Ammon's horn (tissue), 1 donor: ENCODE data around the gene RECQL5.

ENCODE experiments used
- DNase-seq: peaks from one replicate; pipeline ENCODE4 v3.0.0-alpha.2; 2016; ENCODE audit warnings: low spot score

Gene RECQL5

DNA sequence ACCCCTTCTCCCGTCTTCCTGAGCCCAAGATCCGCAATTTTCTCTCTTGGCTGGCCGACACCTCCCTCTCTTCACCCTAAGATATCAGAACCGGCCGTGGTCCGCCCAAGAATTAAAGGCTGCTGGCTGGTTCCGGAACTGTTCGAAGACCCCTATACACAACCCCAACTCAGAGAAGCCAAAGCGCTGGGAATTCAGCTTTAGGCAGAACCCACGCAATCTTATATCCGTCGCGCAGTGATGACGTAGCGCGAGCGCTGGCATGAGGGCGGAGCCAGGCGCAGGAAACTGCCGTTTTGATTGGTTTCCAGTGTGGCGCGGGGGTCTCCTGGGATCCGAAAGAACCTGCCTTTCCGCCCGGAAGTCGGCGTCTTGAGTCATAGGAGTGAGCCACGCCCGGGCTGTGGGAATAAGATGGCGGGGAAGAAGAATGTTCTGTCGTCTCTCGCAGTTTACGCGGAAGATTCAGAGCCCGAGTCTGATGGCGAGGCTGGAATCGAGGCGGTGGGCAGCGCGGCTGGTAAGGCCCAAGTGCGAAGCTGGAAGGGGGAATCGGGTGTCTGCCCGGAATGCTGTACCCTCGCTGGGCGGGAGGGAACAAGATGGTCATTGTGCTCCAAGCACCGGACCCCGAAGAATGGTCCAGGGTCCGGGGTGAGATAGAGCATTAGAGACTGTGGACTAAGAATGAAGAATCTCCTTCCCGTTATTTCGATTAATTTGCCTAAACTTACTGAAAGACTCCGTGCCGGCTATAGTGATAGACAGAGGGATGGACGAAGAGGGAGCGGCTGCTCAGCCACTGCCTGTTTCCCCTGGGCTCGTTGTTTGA is at the start of gene RECQL5, which contains the start of gene SAP30BP:
TSS of gene RECQL5 (minus strand) at position 196 of the 832 bp plus-strand sequence. CDS start 597 bp downstream, outside the sequence.
TSS of gene SAP30BP (plus strand) at position 380 of the 832 bp plus-strand sequence. CDS start at position 415, 35 bp downstream.
- peak; percentile 98 for DNase-seq

DNA sequence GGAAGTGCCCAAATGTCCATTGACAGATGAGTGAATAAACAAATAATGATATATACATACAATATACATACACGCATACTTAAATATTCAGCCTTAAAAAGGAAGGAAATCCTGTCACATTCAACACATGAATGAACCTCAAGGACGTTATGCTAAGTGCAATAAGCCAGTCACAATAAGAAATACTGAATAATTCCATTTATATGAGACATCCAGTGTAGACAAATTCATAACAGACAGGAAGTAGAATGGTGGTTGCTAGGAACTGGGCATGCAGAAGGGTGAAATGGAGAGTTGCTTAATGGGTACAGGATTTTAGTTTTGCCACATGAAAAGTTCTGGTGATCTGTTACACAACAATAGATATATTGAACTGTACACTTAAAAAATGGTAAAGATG is 45.5 kb upstream of the RECQL5 start:
- DNase-seq = no peak

DNA sequence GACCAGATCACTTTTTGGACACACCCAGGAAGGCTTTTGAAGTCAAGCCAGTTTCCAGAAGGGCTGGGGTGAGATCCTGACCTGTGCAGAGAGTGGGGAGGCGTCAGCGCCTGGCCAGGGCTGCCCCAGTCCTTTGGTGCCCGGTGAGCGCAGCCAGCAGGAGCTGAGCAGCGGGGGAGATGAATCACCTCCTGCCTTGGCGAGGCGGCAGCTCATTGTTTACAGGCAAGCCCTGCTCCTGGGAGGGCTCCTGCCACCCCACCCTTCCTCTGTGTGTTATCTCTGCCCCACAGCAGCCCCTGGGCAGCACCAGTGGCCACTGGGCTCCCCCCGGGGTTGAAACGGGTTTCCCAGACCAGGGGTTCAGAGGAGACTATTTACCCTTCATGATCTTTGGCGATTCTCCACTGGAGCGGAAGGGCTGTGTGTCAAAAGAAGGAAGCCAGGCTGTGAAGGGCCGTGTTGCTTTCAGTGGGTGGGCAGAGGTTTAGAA is 40.2 kb upstream of the RECQL5 start:
- no peak for DNase-seq

DNA sequence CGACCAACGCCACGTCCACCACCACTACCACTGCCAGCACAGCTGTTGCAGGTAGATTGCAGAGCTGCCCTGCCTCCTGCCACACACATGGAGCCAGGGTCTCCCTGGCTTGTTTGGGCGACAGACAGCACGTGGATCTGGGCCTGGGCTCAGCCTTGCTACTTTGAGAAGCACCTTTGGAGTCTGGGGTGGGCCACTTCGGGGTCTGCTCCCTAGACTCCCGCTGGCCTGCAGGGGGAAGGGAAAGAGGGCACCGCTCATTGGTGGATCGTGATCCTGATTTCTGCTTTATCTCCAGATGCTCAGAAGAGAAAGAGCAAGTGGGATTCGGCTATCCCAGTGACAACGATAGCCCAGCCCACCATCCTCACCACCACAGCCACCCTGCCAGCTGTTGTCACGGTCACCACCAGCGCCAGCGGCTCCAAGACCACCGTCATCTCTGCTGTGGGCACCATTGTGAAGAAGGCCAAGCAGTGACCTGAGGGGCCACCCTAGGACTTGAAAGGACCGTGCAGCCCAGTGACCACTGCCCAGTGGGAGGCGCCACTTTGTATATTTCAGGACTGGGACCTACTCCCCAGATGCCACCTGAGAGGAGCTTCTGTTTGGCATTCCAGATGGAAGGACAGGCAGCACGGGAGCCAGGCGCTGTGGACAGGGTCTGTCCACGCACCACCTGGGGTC is 39.2 kb upstream of the RECQL5 start:
- no peak for DNase-seq

DNA sequence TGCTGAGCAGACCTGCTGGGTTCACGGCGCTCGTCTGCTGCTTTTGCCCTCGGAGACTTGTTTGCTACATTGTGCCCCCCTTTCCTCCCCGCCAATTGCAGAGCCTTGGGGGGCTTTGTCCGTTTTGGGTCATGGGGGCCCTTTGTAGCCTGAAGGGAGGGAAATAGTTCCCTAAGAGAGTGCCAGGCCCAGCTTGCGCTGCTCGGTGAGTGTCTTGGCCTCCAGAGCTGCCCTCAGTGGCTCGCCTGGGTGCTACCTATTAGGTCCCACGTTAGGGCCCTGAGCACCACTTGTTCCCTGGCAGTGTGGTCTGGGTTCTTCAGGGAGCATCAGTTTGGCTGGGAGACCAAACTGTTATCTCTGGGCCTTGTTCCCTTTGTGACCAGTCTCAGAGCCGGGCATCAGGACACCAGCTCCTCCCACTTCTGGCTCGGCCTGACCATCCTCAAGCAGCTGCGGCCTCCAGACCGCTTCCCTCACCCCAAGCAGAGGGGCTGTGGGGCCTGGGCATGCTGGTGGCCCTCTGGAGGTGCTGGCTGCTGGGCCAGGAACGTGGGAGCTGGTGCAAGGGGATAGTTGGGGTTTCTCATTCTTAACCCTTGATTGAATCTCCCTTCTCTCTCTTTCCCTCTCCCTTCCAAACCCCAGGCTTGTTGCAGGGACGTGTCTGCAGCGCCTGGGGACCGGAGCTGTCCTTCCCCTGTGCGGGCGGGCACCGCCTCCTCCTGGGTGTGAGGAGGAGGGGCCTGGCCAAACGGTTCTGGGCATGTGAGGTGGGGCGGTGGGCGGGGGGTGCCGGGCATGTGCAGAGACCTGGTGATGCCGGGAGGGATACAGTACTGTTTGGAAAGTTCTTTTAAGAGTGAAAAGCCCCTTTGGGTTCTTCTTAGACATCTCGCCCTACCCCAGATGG is 38.3 kb upstream of the RECQL5 start:
- DNase-seq = peak; percentile 67

DNA sequence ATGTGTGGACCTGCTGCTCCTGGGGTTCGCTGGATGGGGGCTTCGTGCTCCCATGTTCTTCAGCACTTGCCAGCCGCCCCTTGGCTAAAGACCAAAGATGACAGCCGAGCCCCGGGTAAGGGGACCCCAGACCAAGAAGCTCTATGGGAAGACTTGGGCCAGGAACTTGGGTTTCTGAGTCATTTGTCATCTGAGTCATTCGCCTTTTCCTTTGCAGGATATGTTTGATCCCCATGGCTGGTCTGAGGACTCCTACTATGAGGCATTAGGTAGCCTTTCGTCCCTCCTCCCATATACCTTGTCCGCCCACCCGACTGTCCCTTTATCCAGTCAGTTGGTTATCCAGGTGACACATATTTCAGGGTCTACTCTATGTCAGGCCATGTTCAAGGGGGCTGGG is 36.6 kb upstream of the RECQL5 start:
- DNase-seq = no peak

DNA sequence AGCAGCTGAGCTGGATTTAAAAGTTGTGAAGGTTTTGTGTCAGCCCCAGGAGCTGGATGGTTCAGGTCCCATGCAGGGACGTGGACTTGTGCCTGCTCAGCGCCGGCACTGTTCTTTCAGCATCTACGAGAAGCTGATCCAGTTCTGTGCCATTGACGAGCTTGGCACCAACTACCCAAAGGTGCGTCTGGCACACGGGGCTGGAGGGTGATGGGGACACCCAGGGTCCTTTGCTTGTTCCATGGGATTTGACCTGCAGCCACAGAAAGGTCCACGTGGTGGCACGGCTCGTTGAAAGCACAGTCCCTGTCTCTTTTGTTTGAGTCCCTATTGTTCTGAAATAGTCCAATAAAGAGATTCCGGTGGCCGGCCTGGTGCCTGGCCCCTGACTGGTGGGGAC is 36.2 kb upstream of the RECQL5 start:
- DNase-seq = no peak

DNA sequence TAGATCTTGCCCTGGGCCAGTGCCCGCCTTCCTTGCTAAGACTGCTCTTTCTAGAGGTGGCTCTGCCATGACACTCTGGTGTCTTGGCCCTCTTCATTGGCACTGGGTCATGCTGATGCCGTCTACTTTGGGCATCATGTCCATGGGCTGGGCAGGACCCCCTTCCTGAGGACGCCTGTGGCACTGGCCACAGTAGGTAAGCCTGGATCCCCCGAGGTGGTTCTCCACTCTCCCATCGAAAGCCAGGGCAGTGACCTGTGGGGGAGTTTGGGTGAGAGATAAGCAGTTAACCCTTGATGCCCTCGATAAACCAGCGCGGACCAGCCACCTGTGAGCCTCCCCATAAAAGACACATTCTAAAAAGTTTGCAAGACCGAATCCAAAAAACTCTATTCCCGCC is 34.3 kb upstream of the RECQL5 start:
- no peak for DNase-seq

DNA sequence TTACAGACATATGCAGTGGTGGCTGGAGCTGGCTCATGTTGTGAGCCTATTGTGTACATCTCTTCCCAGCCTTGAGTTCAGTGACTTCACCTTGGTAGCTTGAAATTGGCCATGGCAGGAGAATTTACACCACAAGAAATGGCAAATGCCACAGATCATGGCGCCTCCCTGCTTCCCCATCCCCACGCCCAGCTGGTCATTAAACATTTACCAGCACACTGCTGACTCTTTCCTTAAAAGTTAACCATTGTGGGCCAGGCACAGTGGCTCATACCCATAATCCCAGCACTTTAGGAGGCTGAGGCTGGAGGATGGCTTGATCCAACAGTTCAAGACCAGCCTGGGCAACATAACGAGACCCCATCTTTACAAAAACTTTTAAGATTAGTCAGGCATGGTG is 31.7 kb upstream of the RECQL5 start:
- DNase-seq = no peak

DNA sequence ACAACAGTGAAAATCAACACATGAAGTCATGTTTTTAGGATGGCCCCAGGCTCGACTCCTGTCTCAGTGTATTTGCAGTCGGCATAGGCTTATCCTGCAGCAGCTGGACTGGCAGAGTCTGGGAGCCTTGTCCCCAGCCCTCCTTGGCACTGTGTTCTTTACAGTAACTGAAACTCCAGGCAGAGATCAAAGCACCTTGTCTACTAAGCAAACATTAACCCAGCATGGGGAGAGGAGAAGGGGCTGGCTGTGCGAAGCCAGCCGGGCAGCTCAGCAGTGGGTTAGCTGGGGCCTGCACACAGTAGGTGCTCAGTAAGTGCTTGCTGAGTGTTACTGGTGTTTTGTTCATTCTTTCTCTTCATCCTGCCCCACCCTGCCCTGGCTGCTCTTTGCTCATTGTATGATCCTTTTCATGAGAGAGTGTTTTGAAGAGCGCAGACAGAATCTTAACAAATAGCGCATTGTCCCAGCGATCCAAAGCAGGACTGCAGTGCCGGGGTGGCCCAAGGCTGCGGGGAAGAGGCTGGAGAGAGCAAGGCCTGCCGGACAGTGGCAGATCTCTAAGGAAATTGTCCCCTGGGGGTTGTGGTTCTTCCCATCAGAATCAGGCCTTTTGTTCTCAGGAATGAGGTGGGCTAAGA is 30.8 kb upstream of the RECQL5 start:
- peak; percentile 95 for DNase-seq

DNA sequence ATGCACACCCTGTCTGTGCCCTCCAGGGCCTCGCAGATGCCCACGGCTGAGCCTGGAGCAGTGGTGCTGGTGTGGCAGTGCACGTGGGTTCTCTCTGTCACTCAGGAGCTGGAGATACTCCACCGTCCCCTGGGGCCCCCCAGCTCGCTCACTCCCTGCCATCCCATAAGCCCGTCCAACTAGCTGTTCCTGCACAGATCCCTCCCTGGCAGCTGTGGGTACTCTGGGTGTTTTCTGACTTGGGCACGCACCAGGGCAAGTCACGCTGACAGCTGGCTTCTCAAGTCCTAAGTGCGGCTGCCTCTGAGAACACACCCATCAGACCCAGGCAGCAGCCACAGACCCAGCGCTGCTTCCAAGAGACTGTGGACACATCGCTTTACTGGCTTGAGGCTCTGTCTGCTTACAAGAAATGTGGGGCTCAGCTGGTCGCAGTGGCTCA is 28.9 kb upstream of the RECQL5 start:
- DNase-seq = peak; percentile 77

DNA sequence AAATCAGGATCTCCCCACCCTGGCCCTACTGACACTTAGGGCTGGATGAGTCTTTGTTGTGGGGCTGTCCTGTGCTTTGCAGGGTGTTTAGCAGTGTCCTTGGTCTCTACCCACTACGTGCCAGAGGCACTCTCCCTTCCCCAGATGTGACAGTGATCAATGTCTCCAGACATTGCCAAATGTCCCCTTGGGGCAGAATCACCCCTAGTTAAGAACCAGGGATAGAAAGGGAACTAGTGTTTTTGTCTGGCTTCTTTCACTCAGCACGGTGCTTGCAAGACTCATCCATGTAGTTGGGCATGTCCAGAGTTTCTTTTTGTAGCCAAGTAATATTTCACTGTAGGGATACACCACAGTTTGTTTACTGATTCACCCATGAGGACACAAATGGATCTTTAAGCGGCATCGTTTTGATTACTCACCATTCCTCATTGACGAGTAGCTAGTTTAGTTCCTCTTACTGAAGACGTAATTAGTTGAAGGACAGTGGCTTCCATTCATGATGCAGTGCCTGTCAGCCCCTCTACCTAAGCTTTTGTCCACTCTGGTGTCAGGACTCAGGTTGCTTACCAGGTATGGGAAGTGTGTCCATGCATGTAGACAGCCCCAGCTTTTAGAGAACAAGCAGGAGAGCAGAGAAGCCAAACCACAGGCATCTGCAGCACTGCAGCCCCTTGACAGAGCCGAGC is 28.3 kb upstream of the RECQL5 start:
- no peak for DNase-seq

DNA sequence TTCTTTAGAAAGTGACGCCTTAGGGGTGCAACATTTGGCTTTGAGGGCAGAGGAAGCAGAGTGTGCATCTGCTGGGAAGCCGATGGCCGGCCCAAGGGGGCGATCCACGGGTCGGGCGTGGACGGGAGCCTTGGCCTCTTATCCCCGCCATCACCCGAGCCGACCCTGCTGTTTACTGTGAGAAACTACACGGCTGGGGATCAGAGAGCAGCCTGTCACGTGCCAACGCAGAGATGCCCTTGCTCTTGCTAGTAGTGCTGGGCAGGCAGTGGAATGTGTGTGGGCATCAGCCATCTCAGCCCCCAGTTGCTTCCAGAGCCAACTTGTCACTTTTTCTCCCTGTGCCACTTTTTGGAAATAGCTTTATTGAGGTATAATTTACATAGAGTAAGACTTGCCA is 27.6 kb upstream of the RECQL5 start:
- peak; percentile 63 for DNase-seq

DNA sequence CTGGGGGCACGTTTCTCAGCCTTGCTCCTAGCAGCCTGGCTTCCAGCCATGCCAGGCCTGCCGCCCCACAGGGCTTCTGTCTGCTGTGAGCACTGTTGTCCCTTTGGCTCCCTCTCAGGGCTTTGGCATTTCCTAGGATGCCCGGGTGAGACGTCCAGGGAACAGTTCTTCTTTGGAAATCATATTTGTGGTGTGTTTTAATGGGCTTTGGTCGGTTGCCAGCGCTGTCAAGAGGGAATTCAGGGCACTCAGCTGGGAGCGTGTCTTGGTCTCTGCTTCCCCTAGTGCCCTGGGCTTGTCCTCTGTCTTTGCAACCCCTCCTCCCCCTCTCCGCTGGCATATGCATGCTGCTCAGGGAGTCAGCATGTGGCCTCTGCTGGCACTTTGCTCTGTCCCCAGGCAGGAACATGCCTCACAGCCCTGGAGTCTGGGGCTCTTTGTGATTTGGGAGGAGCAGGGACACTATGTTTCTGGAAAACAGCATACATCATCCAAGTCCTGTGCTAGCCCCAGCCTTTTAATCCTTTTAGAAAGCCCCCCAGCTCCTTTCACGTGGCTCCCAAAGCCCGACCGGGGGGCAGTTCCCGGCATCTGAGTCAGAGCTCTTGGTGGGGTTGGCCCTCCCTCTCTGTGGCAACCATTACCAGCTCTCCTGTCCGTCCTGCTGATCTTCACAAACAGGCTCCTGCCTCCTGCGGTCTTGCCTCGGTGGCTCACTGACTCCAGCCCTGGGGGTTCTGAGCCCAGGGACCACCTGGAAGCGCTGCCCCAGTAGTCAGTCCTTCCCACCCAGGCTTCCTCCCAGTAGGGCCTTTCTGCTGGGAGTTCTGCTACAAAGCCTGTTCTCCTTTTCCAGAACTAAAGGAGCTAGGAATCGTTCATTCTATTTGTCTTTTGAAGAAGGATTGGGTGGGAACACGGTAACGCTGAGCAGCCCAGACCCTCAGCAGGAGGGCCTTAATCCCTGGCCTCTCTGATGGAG is 26.8 kb upstream of the RECQL5 start:
- DNase-seq = peak; percentile 98

DNA sequence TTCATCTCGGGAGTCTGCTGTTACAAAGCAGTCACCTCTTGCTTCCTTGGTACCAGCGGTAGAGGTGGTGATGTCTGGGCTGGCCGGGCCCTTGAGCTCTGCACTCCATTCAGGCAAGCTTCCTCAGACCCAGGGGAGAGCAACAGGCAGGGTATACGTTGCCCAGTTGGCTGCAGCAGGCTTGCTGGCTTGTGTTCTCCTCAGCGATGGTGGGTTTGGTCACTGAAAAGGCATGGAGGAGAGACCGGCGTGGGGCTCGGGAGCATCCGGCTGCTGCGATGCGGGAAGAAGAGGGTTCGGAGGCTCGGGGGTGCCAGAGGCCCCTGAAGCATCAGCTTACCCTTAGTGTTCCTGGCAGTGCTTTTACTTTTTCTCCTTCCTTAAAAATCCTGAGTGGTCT is 26.0 kb upstream of the RECQL5 start:
- no peak for DNase-seq

DNA sequence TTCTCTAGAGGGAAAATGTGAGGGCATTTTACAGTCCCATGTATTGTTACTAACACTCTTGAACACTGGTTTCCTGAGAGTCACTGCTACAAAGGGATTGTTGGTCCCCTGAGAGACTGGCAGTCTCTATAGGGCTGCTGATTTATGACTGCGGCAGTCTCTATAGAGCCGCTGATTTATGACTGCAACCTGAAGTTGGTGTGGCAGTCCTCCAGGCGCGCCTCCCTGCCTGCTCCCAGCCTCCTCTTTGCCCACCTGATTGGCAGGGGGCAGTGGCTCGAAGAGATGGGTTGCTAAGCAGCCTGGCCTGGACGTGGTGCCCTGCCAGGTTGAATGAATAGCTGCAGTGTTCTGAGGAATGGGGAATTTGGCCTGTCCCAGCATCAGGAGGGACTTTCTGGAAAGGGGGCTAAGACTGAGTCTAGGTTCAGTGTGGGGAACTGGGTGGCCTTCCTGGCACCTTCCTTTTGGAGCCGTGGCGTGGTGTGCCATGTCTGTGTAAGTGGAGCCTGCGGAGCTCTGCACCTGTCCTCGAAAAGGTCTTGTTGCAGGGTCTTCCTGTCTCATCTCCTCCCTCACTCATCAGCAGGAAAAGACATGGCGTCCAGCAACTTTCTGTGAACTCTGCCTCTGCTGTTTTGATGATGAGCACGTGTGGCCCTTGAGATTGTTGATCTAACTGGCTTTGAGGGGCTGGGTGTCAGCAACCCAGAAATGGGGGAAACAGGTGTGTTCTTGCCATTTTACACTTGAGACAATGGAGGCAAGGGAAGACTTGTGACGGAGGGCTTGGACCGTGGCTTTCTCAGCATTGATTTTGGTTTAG is 25.1 kb upstream of the RECQL5 start:
- DNase-seq = peak; percentile 88

DNA sequence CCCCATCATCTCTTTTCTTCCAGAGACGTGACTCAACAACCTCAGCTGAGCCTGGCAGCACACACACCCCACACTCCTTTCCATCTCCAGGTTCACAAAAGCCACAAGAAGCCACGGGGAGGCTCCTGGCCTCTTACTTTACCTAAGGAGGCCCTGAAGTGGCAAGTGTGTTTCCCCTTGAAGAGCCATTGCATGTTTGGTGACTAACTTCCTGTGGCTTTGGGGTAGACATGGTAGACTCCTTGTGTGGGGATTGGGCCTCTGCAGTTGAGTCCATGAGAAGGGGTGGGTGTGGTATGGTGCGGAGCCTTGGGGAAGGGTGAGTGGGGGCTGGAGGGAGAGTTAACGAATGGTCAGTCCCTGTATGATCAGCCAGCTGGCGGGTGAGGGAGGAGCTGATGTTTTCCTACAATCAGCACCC is 24.4 kb upstream of the RECQL5 start:
- no peak for DNase-seq

DNA sequence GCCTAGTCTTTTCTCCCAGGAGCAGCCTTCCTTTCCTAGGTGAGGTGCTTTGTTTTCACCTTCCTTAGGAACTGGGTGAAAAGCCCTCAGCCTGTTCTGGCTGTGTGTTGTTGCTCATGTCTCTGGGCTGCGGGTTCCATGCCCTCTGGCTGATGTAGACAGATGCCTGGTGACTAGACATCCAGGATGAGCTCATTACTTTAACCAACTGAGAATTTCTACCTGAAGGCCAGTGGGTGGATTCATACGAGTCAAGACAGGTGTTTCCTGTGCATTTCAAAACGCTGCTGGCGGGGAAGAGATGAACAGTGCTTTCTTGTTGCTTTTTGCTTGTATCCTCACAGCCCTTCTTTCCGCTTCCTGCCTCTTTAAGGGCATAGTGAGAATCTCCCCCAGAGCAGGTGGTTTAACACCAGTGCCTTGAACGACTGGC is 22.5 kb upstream of the RECQL5 start:
- DNase-seq = no peak
